HepG2 (cell line): ENCODE measurements around the gene ANKMY2. TPM values are rescaled to one million over a fixed set of nuclear protein-coding genes. Genes with fewer than 3 reads are reported as not detected.

Source experiments
- ATAC-seq: fragments of 200-7000 bp; cut with Tn5 transposase; 3 replicates; pipeline ENCODE4 v1.9.1; 2020; ENCODE audit warnings: mild to moderate bottlenecking, moderate library complexity
- BruUV-seq: library from RNA; stranded (reverse); fragments of 400-500 nt; replicated peaks from 2 replicates; lab custom pipeline; 2021; lab: Mats Ljungman, UMichigan
- CTCF ChIA-PET: fragments of 300-600 bp; formaldehyde crosslinking; extraction: SDS; loops from one replicate; lab custom pipeline; 2021; ENCODE audit warnings: low total read pairs, inconsistent platforms, low intra/inter-chr PET ratio; lab: Yijun Ruan, JAX
- POLR2A ChIA-PET: fragments of 350-600 bp; sonication (Branson Sonifier 250); formaldehyde crosslinking; loops from one replicate; lab custom pipeline; 2020; ENCODE audit warnings: antibody characterized with exemption, inconsistent platforms; lab: Yijun Ruan, JAX
- DNase-seq: peaks from one replicate; pipeline ENCODE4 v3.0.0-alpha.2; 2015; ENCODE audit warnings: low spot score
- FAIRE-seq: peaks from 3 replicates; lab custom pipeline; 2011; peaks lifted over from hg19 to GRCh38; lab: Jason Lieb, UNC
- H2AFZ ChIP-seq: one replicate; pipeline ENCODE4 v1.6.1; 2011; ENCODE audit warnings: low read length, inconsistent platforms
- H3K27ac ChIP-seq: fragments of 300-600 bp; 3 replicates; pipeline ENCODE4 v1.8.0; 2011; ENCODE audit warnings: mixed run types, mild to moderate bottlenecking, mixed read lengths, low read length, inconsistent platforms; ENCODE audit not compliant: insufficient read depth; ENCODE audit errors: extremely low read length
- H3K27me3 ChIP-seq, 2 experiments: fragments of 200-600 bp in 1 of 2; 2 replicates in 1 of 2; 3 replicates in 1 of 2; pipeline versions ENCODE4 v1.6.0 to v1.8.0; 2011; ENCODE audit warnings: low read length in 2 of 2, mild to moderate bottlenecking in 2 of 2, moderate library complexity in 2 of 2, inconsistent platforms in 1 of 2; ENCODE audit not compliant: insufficient read depth in 2 of 2, control insufficient read depth in 1 of 2
- H3K36me3 ChIP-seq, 2 experiments: fragments of 200-600 bp in 1 of 2; replicated peaks in 1 of 2; 2 replicates in 1 of 2; 3 replicates in 1 of 2; pipeline versions ENCODE4 v1.5.1 to v1.8.0; 2011; ENCODE audit warnings: low read length in 2 of 2, inconsistent platforms in 1 of 2; ENCODE audit not compliant: insufficient read depth in 2 of 2, control insufficient read depth in 1 of 2
- H3K4me1 ChIP-seq: 2 replicates; pipeline ENCODE4 v1.5.1; 2012; ENCODE audit warnings: low read length, inconsistent platforms; ENCODE audit not compliant: insufficient read depth
- H3K4me2 ChIP-seq: 2 replicates; pipeline ENCODE4 v1.6.0; 2011; ENCODE audit warnings: low read depth, low read length, inconsistent platforms
- H3K4me3 ChIP-seq, 3 experiments: fragments of 200-600 bp in 1 of 3; sonication (generic), shearing (Covaris generic) in 1 of 3; replicated peaks in 1 of 3; 2 replicates each; pipeline ENCODE4 v1.5.1; 2011 to 2016; ENCODE audit warnings: low read length in 3 of 3, inconsistent platforms in 2 of 3, low read depth in 2 of 3, mild to moderate bottlenecking in 2 of 3, control low read depth in 1 of 3, mixed read lengths in 1 of 3; ENCODE audit not compliant: insufficient read depth in 1 of 3
- H3K79me2 ChIP-seq: one replicate; pipeline ENCODE4 v1.6.1; 2011; ENCODE audit warnings: low read length, inconsistent platforms; ENCODE audit not compliant: insufficient read depth
- H3K9ac ChIP-seq: 2 replicates; pipeline ENCODE4 v1.6.0; 2011; ENCODE audit warnings: mild to moderate bottlenecking, low read depth, low read length, inconsistent platforms; ENCODE audit not compliant: insufficient read depth
- H3K9me3 ChIP-seq: 2 replicates; pipeline ENCODE4 v1.5.1; 2012; ENCODE audit warnings: mild to moderate bottlenecking, low read length
- H4K20me1 ChIP-seq: 2 replicates; pipeline ENCODE4 v1.6.0; 2011; ENCODE audit warnings: inconsistent platforms, mild to moderate bottlenecking, low read length, moderate library complexity; ENCODE audit not compliant: insufficient read depth
- BATF2 ChIP-seq: sonication (generic); formaldehyde crosslinking; IDR thresholded peaks from 2 replicates; pipeline ENCODE4 v1.8.0; 2022; ENCODE audit warnings: mild to moderate bottlenecking, missing genetic modification reagents, moderate library complexity
- CENPBD1 ChIP-seq: sonication (generic); formaldehyde crosslinking; IDR thresholded peaks from 2 replicates; pipeline ENCODE4 v1.8.0; 2022; ENCODE audit warnings: missing genetic modification reagents, low read depth, mild to moderate bottlenecking, borderline replicate concordance
- ELK4 ChIP-seq: sonication (generic); formaldehyde crosslinking; IDR thresholded peaks from 2 replicates; pipeline ENCODE4 v1.9.0; 2021; ENCODE audit warnings: missing genetic modification reagents, borderline replicate concordance
- HMG20A ChIP-seq: IDR thresholded peaks from 2 replicates; pipeline ENCODE4 v1.6.1; 2016; ENCODE audit warnings: borderline replicate concordance
- JUN ChIP-seq: sonication (generic); formaldehyde crosslinking; IDR thresholded peaks from 2 replicates; pipeline ENCODE4 v1.4.0; 2020; ENCODE audit warnings: mild to moderate bottlenecking, missing genetic modification reagents
- KLF11 ChIP-seq: IDR thresholded peaks from 2 replicates; pipeline ENCODE4 v1.6.1; 2016; ENCODE audit warnings: missing compliant biosample characterization
- MAX ChIP-seq: IDR thresholded peaks from 2 replicates; pipeline ENCODE4 v1.6.1; 2012; ENCODE audit warnings: inconsistent platforms
- MBNL3 ChIP-seq: fragments of 250-450 bp; sonication (Bioruptor Pico); conservative IDR thresholded peaks from 2 replicates; pipeline ENCODE4 v1.8.0; 2022; ENCODE audit warnings: mild to moderate bottlenecking, inconsistent platforms
- POLR2AphosphoS5 ChIP-seq: IDR thresholded peaks from 2 replicates; pipeline ENCODE4 v1.6.1; 2012; ENCODE audit warnings: low read depth, low read length
- REST ChIP-seq, 2 experiments: IDR thresholded peaks; 2 replicates each; pipeline ENCODE4 v1.6.1; 2011 to 2012; ENCODE audit warnings: low read length in 2 of 2, borderline replicate concordance in 1 of 2, low read depth in 1 of 2, mild to moderate bottlenecking in 1 of 2, moderate library complexity in 1 of 2
- SMARCC2 ChIP-seq: fragments of 450-650 bp; IDR thresholded peaks from 2 replicates; pipeline ENCODE4 v1.6.1; 2017; ENCODE audit warnings: antibody characterized with exemption, mild to moderate bottlenecking
- SMYD3 ChIP-seq: sonication (generic); formaldehyde crosslinking; IDR thresholded peaks from 2 replicates; pipeline ENCODE4 v1.8.1; 2023; ENCODE audit warnings: mild to moderate bottlenecking, missing genetic modification reagents
- ZBTB21 ChIP-seq: sonication (generic); formaldehyde crosslinking; IDR thresholded peaks from 2 replicates; pipeline ENCODE4 v1.4.0; 2020; ENCODE audit warnings: missing genetic modification reagents
- ZNF138 ChIP-seq: sonication (generic); formaldehyde crosslinking; IDR thresholded peaks from 2 replicates; pipeline ENCODE4 v1.5.0; 2020; ENCODE audit warnings: mild to moderate bottlenecking, low read depth, missing genetic modification reagents
- ZNF280B ChIP-seq: sonication (generic); formaldehyde crosslinking; IDR thresholded peaks from 2 replicates; pipeline ENCODE4 v1.5.0; 2020; ENCODE audit warnings: missing genetic modification reagents, mild to moderate bottlenecking, borderline replicate concordance
- ZNF557 ChIP-seq: sonication (generic); formaldehyde crosslinking; IDR thresholded peaks from 2 replicates; pipeline ENCODE4 v1.4.0; 2020; ENCODE audit warnings: missing genetic modification reagents
- ZNF766 ChIP-seq: sonication (generic); formaldehyde crosslinking; IDR thresholded peaks from 2 replicates; pipeline ENCODE4 v1.5.0; 2020; ENCODE audit warnings: missing genetic modification reagents, borderline replicate concordance
- WGBS: methylation state at CpG from one replicate; pipeline ENCODE4 v1.1.6; 2017; ENCODE audit warnings: low lambda C conversion rate; 5-methylcytosine and 5-hydroxymethylcytosine counted together
- in situ Hi-C: cut with HindIII; loops from 2 replicates; pipeline ENCODE4 v1.10.0; 2017; ENCODE audit warnings: low pct_unique_long_range_greater_than_20kb; ENCODE audit not compliant: extremely low pct_ligation_motif_present
- intact Hi-C: fragments of 100-400 bp; cut with micrococcal nuclease; formaldehyde crosslinking; loops from one replicate; pipeline ENCODE4 v1.10.0; 2022; ENCODE audit not compliant: unreplicated experiment
- polyA plus RNA-seq, 8 experiments: library from polyadenylated mRNA; depleted of rRNA in 3 of 8; stranded (reverse) in 7 of 8; unstranded in 1 of 8; fragments of >200 nt; fragmentation: Illumina TruSeq in 4 of 8; extraction: Trizol in 4 of 8; gene quantifications; 2 replicates each; pipeline versions ENCODE4 v1.2.1 to v1.2.3, GENCODE V29; 2011 to 2016; ENCODE audit warnings: low read depth in 4 of 8, missing spikeins in 1 of 8, mixed read lengths in 1 of 8; ENCODE audit not compliant: insufficient read depth in 1 of 8
- total RNA-seq, 5 experiments: library from RNA; depleted of rRNA; stranded (reverse); fragments of >200 nt; fragmentation: Illumina TruSeq; extraction: Trizol; gene quantifications; 2 replicates each; pipeline ENCODE4 v1.2.3, GENCODE V29; 2016; ENCODE audit warnings: low read depth in 1 of 5

The ANKMY2 gene
- total and polyA plus RNA-seq, 2 of the 13 experiments (the other 11 are each of a cell fraction or from before 2014, with no cell fraction given), result 12.2 to 21.6 TPM

GRCh38 chr7:16579216-16579615, 66.3 kb downstream of the ANKMY2 start (continued):
- TF ChIP-seq SMYD3 (CRISPR knock-in tag) (no peak), SMARCC2 (no peak)

GRCh38 chr7:16571941-16572340, 73.6 kb downstream of the ANKMY2 start:
- FAIRE-seq, result no peak
- TF ChIP-seq ZNF557 (CRISPR knock-in tag) (no peak), ZNF766 (CRISPR knock-in tag) (no peak), CENPBD1 (CRISPR knock-in tag) (no peak), ZBTB21 (no peak), BATF2 (CRISPR knock-in tag) (no peak), MBNL3 (no peak), ZNF280B (CRISPR knock-in tag) (no peak), REST (IDR thresholded peaks at IDR 0.05; ENCODE audit: borderline replicate concordance in 1 of 2, low read depth in 1 of 2, low read length in 2 of 2) (no peak), ZNF138 (CRISPR knock-in tag) (no peak), MAX (no peak), POLR2AphosphoS5 (no peak), HMG20A (no peak), JUN (no peak), KLF11 (CRISPR knock-in tag) (no peak), ELK4 (CRISPR knock-in tag) (no peak)

More at GRCh38 chr7:16571941-16572340, 73.6 kb downstream of the ANKMY2 start:
- Histone ChIP-seq H3K27me3 (no peaks in the 10 kb centered on the region), H3K79me2 (no peaks in the 10 kb centered on the region), H2AFZ (no peak overlapping the region), H3K4me2 (no peak overlapping the region), H4K20me1 (no peaks in the 10 kb centered on the region), H3K4me1 (no peaks in the 10 kb centered on the region), H3K4me3 (no peak overlapping the region), H3K27ac (no peak overlapping the region), H3K9me3 (no peaks in the 10 kb centered on the region), H3K36me3 (no peaks in the 10 kb centered on the region), H3K9ac (no peak overlapping the region)
- POLR2A ChIA-PET, result no interaction called here
- BruUV-seq, result no TSS peak
- intact Hi-C loops (no loop called here), in situ Hi-C loops (no loop called here)
- WGBS, result 7% methylated on average over 3 of the region's 4 CpGs
- no peak for DNase-seq
- ATAC-seq, result no peak
- CTCF ChIA-PET, result no interaction called here
